ENCODE results near the gene SLIT1.

The SLIT1 gene

GRCh38 chr10:97140049-97140846 is 45.5 kb downstream of the SLIT1 start:
- DNase-seq (ENCODE audit: low read depth in 4 of 4, low spot score in 1 of 4): no peak

GRCh38 chr10:97139651-97140048 is 46.1 kb downstream of the SLIT1 start:
- DNase-seq (ENCODE audit: low read depth in 4 of 4, low spot score in 1 of 4): no peak

DNA sequence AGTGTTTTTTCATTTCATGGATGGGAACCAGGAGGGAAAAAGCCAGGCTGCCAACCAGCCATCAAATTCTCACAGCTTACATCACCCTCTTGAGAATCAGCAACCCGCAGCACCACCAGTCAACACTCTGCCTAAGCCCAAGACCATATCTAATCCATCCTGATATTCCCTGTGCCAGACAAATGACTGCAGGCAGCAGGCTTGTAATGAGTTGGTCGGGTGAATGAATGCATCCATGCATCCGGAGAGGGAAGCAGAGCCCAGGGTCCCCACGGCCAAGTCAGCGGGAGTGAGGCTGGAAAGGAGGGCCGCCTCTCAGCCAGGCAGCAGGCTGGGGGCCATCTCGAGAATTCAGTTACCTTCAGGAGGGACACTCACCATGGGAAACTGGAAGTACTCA is 46.9 kb downstream of the SLIT1 start:
- no peak for DNase-seq (ENCODE audit: low read depth in 4 of 4, low spot score in 1 of 4)

- DNase-seq (ENCODE audit: low read depth in 4 of 4, low spot score in 1 of 4): no peak
Measured at GRCh38 chr10:97138174-97138573, 47.6 kb downstream of the SLIT1 start.

DNA sequence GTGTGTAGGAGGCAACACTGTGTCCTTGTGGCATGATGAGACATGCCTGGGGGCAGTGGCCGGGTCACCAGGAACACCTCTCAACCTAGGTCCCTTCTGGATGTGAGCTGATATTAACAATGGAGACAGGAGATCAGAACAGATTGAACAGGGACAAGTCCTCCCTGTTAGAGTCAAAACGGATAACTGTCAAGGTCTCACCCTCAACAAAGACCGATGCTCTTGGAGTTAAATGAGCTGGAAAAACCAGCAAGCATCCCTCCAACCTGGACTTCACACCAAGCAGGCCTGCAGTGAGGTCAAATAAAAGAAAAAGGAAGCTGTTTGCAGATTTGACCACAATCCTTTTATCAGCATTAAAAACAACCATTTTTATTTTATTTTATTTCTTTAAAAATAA is 49.0 kb downstream of the SLIT1 start:
- DNase-seq (ENCODE audit: low read depth in 4 of 4, low spot score in 1 of 4): no peak

DNA sequence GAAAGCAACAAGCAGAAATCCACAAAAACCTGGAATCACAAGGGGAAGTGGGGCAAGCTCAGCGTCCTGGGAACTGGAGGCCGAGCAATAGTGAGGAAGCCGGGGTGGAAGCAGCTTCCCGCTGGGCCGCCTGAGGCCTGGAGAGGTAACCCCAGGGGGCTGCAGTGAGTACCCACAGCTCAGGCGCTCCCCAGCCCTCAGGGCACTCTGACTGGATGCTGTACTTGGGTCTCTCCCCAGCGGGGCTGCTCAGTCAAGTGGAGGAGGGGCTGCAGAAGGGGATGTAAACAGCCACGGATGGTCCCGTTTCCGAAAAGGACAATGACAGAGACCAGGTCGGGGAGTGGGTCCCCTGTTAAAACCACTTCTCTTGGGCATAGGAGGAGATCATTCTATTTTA is 50.3 kb downstream of the SLIT1 start:
- DNase-seq (ENCODE audit: low read depth in 4 of 4, low spot score in 1 of 4): no peak

DNA sequence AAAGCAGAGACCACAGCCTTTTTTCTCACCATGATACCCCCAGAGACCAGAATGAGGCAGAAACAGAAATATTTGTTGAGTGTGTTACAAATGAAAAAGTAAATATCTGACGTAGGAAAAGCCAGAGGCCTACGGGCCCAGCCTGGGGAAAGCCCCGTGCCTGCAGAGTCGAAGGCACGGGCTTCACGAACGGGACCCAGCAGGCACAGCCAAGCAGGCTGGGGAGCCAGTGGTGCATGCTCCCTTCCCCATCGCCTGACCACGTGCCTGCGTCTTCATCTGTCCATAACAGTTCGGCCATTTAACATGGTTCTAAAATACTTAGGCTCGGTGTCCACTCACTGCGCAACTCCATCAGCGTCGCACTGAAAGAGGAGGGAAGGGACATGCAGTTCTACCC is 50.8 kb downstream of the SLIT1 start:
- DNase-seq (ENCODE audit: low read depth in 4 of 4, low spot score in 1 of 4): no peak

GRCh38 chr10:97134110-97134509 is 51.6 kb downstream of the SLIT1 start:
- no peak for DNase-seq (ENCODE audit: low read depth in 4 of 4, low spot score in 1 of 4)

GRCh38 chr10:97132273-97132672 is 53.5 kb downstream of the SLIT1 start:
- DNase-seq (ENCODE audit: low read depth in 4 of 4, low spot score in 1 of 4): no peak

- no peak for DNase-seq (ENCODE audit: low read depth in 4 of 4, low spot score in 1 of 4)
Measured at GRCh38 chr10:97131666-97132065, 54.1 kb downstream of the SLIT1 start.

DNA sequence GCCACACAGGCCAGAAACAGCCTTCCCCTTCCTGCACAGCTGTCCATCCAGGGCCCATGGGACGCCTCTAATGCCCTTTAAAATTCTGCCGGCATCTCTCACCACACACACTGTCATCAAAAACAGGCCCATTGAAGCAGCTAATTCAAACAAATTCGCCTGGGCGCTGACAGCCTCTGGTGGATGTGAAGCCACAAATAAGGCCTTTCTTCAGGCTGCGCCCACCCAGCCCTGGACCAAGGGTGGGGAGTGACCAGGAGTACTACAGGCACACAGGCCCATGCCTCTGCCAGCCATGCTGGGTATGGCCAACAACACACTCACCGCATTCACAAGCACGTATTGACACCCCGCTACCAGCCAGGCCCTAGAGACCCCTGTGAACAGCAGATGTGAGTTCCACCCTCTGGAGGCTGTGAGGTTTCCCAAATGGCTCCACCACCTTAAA is 54.6 kb downstream of the SLIT1 start:
- DNase-seq (ENCODE audit: low read depth in 4 of 4, low spot score in 1 of 4): no peak

- no peak for DNase-seq (ENCODE audit: low read depth in 4 of 4, low spot score in 1 of 4)
Measured at GRCh38 chr10:97129666-97130065, 56.1 kb downstream of the SLIT1 start.

- no peak for DNase-seq (ENCODE audit: low read depth in 4 of 4, low spot score in 1 of 4)
Measured at GRCh38 chr10:97128516-97129154, 57.1 kb downstream of the SLIT1 start.

GRCh38 chr10:97128039-97128492 is 57.7 kb downstream of the SLIT1 start:
- no peak for DNase-seq (ENCODE audit: low read depth in 4 of 4, low spot score in 1 of 4)

DNA sequence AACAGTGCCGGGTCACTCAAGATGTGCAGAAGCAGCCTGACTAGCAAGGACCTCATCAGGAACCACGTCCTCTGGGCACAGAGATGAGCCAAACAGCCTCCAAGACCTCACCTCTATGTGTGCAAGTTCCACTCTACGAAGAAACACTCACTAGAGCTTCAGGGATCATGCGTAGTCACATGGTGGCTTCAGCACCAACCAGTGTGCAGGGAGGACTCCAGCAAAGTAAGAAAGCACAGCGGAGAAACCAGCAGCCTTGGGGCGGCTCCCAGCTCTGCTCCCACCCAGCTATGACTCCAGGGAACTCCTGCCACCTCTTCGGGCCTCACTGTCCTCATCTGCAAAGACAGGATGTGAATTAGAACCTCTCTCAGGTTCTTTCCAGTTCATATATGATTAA is 58.2 kb downstream of the SLIT1 start:
- no peak for DNase-seq (ENCODE audit: low read depth in 4 of 4, low spot score in 1 of 4)

GRCh38 chr10:97124211-97124610 is 61.5 kb downstream of the SLIT1 start:
- DNase-seq (ENCODE audit: low read depth in 4 of 4, low spot score in 1 of 4): no peak

- no peak for DNase-seq (ENCODE audit: low read depth in 4 of 4, low spot score in 1 of 4)
Measured at GRCh38 chr10:97123765-97124164, 62.0 kb downstream of the SLIT1 start.

DNA sequence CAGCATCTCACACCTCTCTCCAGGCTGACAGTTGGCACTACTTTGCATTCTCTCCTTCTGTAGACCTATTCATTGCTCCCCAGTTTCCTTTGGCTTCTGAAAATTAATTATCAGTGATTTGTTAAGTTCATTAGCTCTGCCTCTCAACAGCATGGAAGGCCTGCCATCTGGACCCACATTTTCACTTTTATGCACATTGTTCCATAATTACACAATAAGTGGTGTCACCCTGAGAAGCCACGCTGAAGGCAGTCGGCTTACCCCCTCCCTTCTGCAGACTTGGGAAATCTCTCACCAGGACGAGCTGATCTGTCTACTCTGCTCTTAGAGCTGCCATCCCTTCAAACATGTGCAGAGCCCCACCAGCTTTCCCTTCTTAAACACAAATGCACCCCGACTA is 64.7 kb downstream of the SLIT1 start:
- DNase-seq (ENCODE audit: low read depth in 4 of 4, low spot score in 1 of 4): no peak

DNA sequence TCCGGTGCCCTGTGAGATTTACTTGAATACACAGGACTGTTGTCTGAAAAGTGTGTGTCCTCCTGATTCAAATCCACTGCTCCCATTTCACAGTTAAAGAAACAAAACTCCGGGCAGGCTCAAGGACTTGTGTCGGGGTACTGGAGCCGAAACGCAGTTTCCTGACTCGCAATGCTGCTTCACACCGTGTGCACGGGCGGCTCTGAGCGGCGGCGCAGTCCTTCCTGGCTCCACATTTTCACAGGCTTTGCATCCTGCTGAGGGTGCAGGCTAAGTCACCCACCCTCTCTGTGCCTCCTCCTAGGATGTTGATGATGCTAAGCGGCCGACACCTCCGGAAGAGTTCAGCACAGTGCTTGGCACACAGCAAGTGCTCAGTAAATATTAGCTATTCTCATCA is 65.4 kb downstream of the SLIT1 start:
- DNase-seq (ENCODE audit: low read depth in 4 of 4, low spot score in 1 of 4): no peak

GRCh38 chr10:97119058-97119745 is 66.6 kb downstream of the SLIT1 start:
- no peak for DNase-seq (ENCODE audit: low read depth in 4 of 4, low spot score in 1 of 4)

DNA sequence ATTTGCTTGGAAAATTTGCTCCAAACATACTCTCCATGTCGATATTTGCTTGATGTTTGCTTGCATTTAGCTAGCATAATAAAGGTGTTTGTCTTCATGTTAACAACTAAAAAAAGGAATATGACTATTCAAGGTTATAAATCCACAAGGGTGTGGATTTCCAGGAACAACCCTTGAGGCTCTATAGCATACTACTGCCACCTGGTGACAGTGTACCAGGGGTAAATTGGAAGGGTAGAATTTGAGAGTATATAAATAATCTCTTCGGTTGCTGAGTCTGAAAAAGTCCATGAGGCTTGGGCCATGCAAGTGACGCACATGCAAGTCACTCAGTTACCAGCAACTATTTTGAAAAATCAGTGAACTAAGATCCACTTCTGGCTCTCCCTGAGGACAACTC is 68.4 kb downstream of the SLIT1 start:
- no peak for DNase-seq (ENCODE audit: low read depth in 4 of 4, low spot score in 1 of 4)

Measured in stimulated activated CD4-positive, alpha-beta T cell treated with anti-CD3 and anti-CD28 coated beads, Interleukin-1b, Interleukin-23, amount 100 ng/mL, for 24 hours (primary cell).